HG03139 (cell line): Measurements from ENCODE around the gene P4HA2.
A peak's percentile ranks its signal among the peaks of the same experiment; 100 is the strongest.
"Not testable (repeated sequence)": the region's sequence is repeated elsewhere in the genome, so short reads cannot be mapped to it uniquely, and the experiment has no call there.

Source experiments
- ATAC-seq: cut with Tn5 transposase; IDR thresholded peaks from one replicate; pipeline ENCODE4 v1.9.1; 2021; ENCODE audit not compliant: unreplicated experiment

P4HA2 gene

DNA sequence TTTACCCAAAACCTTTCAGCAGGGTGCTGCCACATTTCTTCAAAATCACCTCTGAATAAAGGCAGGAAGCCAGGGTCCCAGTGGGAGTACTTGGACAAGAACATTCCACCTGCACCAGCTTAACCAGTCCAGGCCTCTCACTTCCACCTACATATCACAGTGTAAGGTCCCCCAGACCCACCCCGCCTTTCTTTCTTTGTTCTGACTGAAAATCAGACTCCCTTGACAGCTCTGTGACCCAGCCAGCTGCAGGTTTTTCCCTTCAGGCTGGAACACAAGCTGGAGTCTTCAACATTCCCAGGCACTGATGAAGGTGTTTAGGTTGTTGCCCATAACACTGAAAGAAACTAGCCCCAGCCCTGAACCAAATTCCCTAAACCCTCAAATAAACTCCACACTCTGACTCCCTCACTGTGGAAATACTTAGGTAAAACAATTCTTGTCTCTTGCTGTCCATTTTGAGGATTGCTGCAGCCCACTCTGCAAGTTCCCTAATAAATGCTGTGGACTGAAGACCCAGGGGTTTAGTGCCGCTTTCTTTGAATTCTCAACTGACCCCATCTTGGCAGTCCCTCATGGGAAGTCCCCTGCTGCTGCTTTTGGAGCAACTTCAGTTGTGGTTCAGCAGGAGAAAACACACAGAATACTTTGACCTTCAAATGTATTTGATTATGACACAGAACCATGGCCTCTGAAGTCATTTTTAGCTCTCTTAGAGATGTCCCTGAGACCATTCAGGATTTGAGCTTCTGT, 24.8 kb downstream of the P4HA2 start:
- no peak for ATAC-seq

DNA sequence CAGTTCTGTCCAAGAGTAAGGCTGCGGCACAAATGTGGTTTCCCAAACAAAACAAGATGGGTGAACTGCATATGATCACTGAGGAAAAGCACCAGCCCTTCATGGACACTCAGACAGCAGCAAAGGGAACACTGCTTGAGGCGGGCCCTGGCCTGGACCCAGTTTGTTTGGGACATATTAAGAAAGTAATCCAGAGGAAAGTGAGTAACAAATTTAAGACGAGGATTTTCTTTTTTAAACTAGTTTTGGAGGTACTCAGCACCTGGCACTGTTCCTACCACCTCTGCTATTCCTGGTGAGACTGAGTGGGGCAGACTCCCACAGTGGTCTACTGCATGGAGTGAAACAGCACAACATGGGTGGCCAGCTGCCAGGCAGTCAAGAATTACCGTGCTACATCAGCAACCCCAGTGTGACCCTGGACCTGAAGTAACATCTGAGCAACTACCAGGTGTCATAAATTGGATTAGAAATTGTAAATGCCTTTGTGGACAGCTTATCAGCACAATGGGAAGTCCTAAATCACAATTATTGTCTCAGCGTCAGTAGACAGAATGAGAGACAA, 28.5 kb downstream of the P4HA2 start:
- no peak for ATAC-seq

DNA sequence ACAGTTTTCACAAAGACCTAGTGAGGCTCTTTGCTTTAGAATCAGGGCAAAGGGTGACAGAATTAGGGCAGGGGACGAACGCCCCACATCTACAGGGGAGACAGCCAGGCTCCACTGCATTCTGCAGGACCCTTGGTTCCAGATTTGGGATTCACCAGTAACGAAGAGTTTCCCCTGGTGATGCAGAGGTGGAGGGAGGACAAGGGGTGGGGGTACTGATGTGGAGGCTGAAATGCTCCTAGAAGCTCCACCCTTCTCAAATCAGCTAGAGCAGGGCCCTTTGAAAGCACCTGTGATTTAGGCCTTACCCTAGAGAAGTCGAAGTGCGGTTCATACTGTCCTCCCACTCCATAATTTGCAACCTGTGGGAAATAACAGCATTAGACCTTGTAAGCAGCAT, 29.1 kb downstream of the P4HA2 start:
- ATAC-seq = no peak

DNA sequence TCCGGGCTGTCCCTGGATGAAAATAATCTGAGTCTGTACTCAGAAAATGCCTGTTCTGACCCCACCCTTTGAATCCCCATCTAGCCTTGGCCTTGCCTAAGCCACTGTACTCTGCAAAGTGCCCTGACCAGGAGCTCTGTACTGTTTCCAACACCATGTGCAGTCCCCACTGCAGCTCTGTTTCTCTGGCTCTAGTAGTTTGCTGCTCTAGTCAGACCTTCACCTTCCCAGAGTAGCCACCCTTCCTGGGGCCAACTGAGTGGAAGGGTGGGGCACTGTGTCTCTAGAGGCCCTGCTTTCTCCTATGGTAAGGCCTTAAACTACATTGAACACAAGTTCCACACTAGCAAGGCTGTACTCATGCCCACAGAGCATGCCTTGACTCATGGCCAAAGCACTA, 31.9 kb downstream of the P4HA2 start:
- no peak for ATAC-seq

DNA sequence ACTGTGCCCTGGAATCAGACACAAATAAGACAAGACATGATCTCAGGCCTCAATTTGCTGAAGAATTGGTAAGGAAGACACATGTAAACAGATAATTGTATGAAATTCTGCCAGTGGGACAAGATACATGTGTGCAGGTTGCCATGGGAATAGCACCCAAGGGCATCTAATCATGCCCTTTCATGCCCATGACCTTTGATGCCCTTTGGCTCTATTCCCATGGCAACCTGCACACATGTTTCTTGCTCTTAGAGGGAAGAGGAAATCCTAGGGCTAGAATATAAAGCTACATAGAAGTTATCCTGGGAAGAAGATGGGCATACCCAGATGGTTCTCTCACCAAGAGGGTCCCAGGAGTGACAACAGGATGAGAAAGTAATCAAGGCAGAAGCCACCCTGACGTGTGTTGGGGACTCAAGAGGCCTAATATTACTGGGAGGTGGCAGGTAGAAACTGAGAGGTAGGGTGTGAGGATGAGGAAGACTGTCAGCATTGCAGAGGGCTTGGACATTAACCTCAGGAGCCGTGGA, 34.4 kb downstream of the P4HA2 start:
- no peak for ATAC-seq

DNA sequence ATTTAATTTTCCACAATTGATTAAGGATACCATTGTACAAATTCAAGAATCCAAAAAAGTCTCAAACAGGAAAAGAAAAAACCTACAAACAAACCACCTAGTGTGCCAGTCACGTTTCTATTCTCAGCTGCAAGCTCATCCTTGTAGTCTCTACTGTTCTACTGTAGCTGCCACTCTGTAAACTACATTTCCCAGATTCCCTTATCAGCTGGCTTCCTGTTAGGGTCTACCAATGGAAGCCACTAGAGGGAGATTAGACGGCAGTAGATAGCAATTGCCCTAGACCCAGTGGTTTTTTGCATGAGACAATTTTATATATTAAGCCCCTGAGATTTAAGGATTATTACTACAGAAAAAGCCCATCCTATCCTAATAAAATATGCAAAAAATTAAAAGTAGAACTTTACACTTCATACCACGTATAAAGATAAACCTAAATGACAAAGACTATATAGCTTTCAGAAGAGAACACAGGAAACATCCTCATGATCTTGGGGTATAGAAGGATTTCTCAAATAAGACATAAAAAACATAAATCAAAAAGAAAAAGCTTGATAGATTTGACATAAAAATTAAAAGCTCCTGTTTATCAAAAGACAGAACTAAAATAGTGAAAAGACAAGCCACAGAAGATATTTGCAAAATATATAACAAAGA, 37.4 kb downstream of the P4HA2 start:
- ATAC-seq = peak; percentile 97

DNA sequence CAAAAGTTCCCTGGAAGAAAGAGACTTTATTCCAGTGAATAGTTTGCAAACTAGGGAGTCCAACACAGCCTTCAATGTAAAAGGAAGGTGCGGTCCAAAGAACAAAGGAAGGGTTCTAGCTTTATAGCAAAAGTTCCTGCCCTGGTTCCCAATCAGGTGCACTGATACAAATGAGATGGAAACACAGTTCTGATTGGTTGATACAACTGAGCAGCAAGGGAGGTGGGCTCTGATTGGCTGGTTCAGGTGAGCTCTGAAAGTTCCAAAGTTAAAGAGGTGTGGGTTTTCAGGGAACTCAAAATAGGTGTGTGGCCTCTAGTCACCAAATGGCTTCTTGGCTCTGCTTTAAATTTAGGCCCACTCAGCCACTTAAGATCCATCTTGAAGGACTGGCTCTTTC, 43.1 kb downstream of the P4HA2 start:
- no peak for ATAC-seq

DNA sequence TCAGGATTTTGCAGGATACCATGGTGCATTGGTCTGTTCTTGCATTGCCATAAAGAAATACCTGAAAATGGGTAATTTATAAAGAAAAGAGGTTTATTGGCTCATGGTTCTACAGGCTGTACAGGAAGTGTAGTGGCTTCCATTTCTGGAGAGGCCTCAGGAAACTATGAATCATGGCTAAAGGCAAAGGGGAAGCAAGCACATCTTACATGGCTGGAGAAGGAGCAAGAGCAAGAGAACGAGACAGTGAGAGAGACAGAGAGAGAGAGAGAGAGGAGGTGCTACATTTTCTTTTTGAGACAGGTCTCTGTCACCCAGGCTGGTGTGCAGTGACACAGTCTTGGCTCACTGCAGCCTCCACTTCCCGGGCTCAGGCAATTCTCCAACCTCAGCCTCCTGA, 43.9 kb downstream of the P4HA2 start:
- no peak for ATAC-seq

DNA sequence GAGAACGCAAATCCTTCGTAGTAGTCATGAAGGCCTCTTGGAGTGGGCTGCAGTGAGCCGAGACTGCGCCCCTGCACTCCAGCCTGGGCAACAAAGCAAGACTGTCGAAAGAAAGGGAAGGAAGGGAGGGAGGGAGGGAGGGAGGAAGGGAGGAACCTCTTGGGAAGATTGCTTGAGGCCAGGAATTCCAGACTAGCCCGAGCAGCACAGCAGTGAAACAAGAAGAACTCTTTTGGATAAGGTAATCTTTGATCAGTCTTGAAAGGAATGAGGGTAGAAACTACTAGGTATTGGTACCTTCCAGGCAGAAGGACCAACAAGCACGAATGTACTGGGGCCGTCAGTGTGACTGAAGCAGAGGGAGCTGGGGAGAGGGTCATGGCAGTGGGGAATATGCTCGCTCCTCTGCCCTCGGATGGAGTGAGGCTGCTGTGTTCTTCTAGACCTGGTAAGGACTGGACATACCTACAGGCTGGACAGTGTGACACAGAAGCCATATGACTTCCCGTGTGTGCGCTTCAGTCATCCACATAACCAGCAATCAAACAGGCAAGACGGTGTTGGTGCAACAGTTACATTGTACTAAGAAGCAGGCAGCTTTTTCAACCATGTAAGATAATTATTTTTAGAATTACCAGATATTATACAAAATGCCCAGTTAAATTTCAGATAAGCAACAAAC, 45.2 kb downstream of the P4HA2 start:
- ATAC-seq = no peak

DNA sequence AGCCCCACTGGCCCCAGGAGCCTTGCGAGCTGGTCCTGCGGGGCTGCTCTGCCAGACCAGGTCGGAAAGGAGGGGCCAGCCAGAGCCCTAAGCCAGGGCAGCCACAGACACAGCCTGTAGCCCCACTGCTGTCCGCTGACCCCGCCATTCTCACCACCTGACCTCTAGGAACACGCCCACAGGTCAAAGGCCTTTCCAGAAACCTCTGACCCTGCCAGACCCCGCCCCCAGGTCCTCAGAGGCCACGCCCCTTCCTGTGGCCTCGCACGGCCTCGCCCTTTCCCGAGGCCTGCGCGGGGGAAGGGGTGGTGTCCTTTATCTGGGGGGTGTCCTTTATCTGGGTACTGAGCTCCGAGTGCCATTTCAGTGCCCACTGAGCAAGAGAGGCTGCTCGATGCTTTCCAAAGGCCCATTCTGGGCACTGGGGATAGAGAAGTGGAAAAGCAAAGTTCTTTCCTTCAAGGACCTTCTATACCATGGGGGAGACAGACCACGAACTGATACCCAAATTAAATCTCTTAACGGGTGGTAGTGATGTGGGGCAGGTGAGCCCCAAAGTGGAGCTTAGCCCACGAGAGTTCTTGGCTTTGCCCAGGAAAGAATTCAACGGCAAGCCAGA, 46.5 kb downstream of the P4HA2 start:
- ATAC-seq = no peak

DNA sequence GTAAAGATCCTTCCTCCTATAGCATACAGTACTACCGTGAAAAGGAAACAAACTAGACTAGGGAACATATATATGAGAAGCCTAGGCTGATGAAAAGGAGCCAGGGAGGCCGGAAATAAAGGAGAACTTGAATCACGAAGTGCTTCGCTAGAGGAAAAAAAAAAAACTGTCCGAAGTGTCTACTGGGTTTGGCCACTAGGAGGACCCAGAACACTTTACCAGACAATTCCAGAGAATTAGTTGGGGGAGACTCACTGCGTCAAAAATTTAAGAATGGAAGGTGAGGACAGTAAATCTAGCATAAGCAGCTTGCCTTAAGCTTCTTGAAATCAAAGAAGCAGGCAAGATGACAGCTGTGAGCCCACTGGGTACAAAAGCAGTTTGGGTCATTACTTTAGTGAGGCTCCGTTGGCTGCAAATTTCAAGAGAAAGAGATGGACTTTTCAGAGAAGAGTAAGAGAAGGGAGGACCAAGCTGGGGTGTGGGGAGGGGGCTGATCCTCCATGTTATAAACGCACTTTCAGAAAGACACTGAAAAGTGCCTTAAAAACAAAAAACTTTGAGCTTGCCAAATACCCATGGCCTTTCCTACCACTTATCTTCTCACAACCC, 47.4 kb downstream of the P4HA2 start:
- ATAC-seq = no peak

DNA sequence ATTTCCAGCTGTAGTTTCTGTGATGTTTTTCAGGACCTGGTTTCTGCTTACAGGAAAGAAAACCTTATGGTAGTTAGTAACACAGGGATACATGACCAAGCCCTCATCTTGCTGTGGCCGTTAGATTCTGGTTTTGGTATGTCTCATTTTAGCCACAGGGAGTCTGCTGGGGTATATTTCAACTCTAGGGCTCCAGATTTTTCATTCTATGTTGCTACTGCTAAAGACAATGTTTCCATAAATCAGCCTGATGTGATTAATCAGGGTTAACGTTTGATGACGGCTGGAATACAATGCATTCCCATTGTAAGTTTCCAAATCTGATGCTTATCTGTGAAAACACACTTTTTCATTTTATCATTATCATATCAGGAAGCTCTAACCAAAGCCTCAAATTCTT, 48.2 kb downstream of the P4HA2 start:
- ATAC-seq = no peak

DNA sequence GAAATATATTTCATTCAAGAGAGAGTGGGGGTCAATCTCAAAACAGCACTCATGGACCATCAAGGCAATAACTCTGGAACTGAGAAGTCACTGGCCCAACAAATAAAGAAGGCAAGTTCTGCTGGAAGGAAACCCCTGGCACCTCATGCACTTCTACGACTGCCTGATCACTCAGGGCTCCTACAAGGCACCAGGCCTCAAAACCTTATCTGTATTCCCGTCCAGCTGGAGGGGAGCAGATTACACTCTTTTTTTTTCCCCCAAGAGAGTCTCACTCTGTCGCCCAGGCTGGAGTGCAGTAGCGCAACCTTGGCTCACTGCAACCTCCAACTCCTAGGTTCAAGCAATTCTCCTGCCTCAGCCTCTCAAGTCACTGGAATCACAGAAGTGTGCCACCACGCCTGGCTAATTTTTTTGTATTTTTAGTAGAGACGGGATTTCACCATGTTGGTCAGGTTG, 49.9 kb downstream of the P4HA2 start:
- ATAC-seq = no peak

DNA sequence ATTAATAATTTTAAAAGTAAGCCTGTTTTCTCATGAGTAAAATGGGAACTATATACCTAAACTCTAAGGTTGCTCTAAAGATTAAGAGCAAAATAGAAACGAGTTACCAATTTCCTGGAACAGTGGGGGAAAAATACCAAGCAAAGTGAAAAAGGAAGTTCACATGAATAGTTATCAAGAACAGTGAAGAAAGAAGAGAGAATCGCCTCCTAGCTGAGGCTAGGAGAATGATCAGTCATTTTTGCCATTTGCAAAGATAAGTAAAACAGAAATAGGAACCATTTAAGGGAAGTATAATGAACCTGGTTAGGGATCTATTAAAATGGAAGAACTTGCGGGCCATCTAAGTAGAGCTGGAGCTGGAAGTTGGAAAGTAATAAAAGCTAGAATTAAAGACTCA, 50.7 kb downstream of the P4HA2 start:
- ATAC-seq = no peak

DNA sequence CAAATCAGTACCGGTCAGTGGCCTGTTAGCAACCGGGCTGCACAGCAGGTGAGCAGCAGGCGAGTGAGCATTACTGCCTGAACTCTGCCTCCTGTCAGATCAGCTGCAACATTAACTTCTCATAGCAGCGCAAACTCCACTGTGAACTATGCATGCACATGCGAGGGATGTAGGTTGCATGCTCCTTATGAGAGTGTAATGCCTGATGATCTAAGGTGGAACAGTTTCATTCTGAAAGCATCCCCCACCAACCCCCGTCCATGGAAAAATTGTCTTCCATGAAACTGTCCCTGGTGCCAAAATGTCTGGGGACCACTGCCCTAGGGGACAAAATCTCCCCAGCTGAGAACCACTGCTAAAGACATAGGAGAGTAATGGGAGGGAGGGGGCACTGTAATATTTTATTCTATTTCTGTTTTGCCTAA, 51.1 kb downstream of the P4HA2 start:
- ATAC-seq = no peak

DNA sequence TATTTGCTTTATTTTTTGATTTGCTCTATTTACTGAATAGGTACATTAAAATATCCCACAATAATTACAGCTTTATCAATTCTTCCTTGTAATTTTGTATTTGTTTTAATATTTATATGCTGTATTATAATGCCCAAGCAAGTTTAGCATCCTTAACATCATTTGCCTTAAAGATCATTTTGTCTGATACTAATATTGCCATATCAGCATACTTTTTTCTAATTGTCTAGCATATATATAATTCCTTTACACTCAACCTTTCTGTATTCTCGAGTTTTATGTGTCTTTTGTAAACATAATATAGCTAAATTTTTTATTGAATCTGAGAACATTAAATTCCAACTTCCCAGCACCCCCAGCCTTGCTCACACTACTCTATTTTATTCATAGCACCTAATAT, 64.7 kb downstream of the P4HA2 start:
- ATAC-seq = no peak

DNA sequence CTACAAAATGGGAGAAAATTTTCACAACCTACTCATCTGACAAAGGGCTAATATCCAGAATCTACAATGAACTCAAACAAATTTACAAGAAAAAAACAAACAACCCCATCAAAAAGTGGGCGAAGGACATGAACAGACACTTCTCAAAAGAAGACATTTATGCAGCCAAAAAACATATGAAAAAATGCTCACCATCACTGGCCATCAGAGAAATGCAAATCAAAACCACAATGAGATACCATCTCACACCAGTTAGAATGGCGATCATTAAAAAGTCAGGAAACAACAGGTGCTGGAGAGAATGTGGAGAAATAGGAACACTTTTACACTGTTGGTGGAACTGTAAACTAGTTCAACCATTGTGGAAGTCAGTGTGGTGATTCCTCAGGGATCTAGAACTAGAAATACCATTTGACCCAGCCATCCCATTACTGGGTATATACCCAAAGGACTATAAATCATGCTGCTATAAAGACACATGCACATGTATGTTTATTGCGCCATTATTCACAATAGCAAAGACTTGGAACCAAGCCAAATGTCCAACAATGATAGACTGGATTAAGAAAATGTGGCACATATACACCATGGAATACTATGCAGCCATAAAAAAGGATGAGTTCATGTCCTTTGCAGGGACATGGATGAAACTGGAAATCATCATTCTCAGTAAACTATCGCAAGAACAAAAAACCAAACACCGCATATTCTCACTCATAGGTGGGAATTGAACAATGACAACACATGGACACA, 65.9 kb downstream of the P4HA2 start:
- ATAC-seq = not testable (repeated sequence)

DNA sequence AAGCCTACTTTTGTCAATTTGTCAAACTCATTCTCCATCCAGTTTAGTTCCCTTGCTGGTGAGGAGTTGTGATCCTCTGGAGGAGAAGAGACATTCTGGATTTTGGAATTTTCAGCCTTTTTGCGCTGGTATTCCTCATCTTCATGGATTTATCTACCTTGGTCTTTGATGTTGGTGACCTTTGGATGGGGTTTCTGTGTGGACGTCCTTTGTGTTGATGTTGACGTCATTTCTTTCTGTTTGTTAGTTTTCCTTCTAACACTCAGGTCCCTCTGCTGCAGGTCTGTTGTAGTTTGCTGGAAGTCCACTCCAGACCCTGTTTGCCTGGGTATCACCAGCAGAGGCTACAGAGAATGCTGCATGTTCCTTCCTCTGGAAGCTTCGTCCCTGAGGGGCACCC, 71.2 kb downstream of the P4HA2 start:
- ATAC-seq = no peak

DNA sequence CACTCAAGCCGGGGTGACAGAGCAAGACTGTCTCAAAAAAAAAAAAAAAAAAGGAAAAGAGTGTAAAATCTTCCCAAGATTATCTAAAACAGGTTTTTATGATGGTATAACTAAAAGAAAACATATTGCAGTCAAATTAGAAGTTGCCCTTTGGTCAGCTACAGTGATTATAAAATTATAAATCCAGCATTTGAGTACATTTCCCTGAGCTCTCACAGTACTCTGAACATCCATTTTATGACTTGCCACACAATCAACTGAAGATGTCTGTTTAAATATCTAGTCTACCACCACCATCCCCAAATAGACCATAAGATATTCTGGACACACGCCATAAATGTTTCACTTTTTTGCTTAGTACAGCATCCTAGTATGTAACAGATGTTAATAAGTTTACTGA, 77.1 kb downstream of the P4HA2 start:
- ATAC-seq = no peak

DNA sequence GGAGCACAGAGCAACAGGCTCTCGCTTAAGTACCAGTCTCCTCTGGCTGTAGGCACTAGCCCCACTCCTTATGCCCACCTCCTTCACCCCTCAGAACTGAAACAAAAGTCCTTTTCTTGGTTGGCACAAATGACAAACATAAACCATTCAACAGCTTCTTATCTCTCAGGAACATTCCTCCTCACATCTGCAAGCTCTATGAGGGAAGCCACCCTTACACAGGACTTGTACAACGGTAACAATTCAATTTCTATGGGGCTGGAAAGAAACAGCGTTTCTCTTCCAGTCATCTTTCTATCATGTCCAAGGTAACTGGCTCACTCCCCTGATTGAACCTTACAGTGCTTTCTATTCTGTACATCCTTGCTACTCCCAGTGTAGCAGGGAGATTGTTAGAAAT, 80.0 kb downstream of the P4HA2 start:
- ATAC-seq = no peak
